ENCODE data around the gene INTS11. TPM values are rescaled to one million over a fixed set of nuclear protein-coding genes. Genes with fewer than 3 reads are reported as not detected.

The INTS11 gene
- total and polyA plus RNA-seq, 4 donors = 26.3 to 40.5 (median 34.5) TPM

DNA sequence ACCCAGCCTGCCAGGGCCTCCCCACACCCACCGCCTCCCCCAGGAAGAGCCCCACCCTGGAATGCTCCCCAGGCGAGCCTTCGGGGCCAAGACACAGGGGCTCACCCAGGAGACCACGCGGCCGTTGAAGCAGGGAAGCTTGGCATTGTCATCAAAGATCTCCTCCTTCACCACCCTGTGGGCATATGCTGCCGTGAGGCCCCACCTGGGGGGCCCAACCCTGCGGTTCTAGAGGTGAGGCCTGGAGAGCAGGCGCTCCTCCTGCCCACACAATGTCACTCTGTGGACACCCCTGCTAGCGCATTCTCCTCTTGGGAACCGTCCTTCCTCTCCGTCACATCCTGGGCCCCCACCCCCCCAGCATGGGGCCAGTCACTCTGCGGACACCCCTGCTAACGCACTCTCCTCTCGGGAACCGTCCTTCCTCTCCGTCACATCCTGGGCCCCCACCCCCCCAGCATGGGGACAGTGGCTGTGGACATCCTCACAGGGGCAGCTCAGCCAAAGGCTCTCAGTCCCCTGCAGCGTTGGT, 18.2 kb upstream of the INTS11 start:
- no peaks in the 10 kb centered on the region for H3K9me3 ChIP-seq (ENCODE audit: control insufficient read depth in 4 of 4, low read length in 3 of 4)
- H3K4me1 ChIP-seq (ENCODE audit: control insufficient read depth in 4 of 4, insufficient read depth in 4 of 4, low read length in 3 of 4) = peaks cover 31 to 47% (median 45%) of the 10 kb centered on the region in 4 donors
- no peak for DNase-seq (ENCODE audit: low spot score)
- H3K9ac ChIP-seq (ENCODE audit: low read depth in 1 of 2, low read length in 2 of 2) = no peak overlapping the region
- WGBS = 91% methylated on average over 18 of the region's 18 CpGs
- no peaks in the 10 kb centered on the region for H3K27me3 ChIP-seq (ENCODE audit: control insufficient read depth in 4 of 4, insufficient read depth in 4 of 4, low read length in 3 of 4)
- peaks cover 0 to 31% (median 11%) of the 10 kb centered on the region in 4 donors for H3K36me3 ChIP-seq (ENCODE audit: control insufficient read depth in 4 of 4, insufficient read depth in 3 of 4, low read depth in 1 of 4, low read length in 3 of 4)
- H3K27ac ChIP-seq (ENCODE audit: low read depth in 1 of 2, low read length in 2 of 2) = no peak overlapping the region
- TF ChIP-seq, protein P1, sequence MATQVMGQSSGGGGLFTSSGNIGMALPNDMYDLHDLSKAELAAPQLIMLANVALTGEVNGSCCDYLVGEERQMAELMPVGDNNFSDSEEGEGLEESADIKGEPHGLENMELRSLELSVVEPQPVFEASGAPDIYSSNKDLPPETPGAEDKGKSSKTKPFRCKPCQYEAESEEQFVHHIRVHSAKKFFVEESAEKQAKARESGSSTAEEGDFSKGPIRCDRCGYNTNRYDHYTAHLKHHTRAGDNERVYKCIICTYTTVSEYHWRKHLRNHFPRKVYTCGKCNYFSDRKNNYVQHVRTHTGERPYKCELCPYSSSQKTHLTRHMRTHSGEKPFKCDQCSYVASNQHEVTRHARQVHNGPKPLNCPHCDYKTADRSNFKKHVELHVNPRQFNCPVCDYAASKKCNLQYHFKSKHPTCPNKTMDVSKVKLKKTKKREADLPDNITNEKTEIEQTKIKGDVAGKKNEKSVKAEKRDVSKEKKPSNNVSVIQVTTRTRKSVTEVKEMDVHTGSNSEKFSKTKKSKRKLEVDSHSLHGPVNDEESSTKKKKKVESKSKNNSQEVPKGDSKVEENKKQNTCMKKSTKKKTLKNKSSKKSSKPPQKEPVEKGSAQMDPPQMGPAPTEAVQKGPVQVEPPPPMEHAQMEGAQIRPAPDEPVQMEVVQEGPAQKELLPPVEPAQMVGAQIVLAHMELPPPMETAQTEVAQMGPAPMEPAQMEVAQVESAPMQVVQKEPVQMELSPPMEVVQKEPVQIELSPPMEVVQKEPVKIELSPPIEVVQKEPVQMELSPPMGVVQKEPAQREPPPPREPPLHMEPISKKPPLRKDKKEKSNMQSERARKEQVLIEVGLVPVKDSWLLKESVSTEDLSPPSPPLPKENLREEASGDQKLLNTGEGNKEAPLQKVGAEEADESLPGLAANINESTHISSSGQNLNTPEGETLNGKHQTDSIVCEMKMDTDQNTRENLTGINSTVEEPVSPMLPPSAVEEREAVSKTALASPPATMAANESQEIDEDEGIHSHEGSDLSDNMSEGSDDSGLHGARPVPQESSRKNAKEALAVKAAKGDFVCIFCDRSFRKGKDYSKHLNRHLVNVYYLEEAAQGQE (IDR thresholded peaks at IDR 0.05) = no peak
- TF ChIP-seq, protein P2, sequence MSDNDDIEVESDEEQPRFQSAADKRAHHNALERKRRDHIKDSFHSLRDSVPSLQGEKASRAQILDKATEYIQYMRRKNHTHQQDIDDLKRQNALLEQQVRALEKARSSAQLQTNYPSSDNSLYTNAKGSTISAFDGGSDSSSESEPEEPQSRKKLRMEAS (IDR thresholded peaks at IDR 0.05) = no peak
- TF ChIP-seq SP1 (IDR thresholded peaks at IDR 0.05) = no peak
- no peak for TF ChIP-seq HNF4G (IDR thresholded peaks at IDR 0.05)
- TF ChIP-seq, protein P3, sequence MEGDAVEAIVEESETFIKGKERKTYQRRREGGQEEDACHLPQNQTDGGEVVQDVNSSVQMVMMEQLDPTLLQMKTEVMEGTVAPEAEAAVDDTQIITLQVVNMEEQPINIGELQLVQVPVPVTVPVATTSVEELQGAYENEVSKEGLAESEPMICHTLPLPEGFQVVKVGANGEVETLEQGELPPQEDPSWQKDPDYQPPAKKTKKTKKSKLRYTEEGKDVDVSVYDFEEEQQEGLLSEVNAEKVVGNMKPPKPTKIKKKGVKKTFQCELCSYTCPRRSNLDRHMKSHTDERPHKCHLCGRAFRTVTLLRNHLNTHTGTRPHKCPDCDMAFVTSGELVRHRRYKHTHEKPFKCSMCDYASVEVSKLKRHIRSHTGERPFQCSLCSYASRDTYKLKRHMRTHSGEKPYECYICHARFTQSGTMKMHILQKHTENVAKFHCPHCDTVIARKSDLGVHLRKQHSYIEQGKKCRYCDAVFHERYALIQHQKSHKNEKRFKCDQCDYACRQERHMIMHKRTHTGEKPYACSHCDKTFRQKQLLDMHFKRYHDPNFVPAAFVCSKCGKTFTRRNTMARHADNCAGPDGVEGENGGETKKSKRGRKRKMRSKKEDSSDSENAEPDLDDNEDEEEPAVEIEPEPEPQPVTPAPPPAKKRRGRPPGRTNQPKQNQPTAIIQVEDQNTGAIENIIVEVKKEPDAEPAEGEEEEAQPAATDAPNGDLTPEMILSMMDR (IDR thresholded peaks at IDR 0.05; ENCODE audit: low read depth, low read length, missing input control) = no peak
- no peak for TF ChIP-seq GABPA (IDR thresholded peaks at IDR 0.05 in 1 of 2, conservative IDR thresholded peaks at IDR 0.05 in 1 of 2)
- TF ChIP-seq, protein P4, sequence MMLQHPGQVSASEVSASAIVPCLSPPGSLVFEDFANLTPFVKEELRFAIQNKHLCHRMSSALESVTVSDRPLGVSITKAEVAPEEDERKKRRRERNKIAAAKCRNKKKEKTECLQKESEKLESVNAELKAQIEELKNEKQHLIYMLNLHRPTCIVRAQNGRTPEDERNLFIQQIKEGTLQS (IDR thresholded peaks at IDR 0.05) = no peak
- TF ChIP-seq EGR1 (IDR thresholded peaks at IDR 0.05; ENCODE audit: low read depth in 2 of 2) = no peak
- TF ChIP-seq HNF4A (conservative IDR thresholded peaks at IDR 0.05) = no peak
- no peak for TF ChIP-seq TAF1 (conservative IDR thresholded peaks at IDR 0.05)
- no peak for TF ChIP-seq FOXA1 (IDR thresholded peaks at IDR 0.05)
- no peak for TF ChIP-seq NR2F2 (IDR thresholded peaks at IDR 0.05)
- no peak overlapping the region for H3K4me3 ChIP-seq (ENCODE audit: low read depth in 1 of 3, low read length in 3 of 3)

DNA sequence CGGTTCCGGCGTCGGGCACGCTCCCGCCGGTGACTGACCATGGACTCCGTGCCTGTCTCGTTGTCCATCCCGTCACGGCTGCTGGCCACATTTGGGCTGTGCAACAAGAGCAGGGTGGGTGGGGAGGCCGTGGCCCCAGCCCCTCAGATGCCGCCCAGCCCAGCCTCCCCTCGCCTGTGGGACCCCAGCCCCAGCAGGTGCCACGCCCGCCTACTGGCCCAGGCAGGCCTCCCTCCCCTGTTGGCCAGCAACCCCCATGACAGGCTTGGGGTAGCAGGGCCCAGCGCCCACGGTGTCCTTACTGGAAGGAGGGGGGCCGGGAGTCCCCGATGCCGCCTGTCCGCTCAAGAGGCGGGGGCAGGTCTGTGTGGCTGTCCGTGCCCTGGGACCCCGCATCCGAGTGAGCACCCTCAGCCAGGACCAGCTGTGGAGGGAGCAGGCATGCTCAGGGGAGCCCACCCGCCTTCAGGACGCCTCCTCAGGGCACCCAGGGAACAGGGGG, 17.7 kb upstream of the INTS11 start:
- 97% methylated on average over 28 of the region's 28 CpGs for WGBS
- peaks cover 28 to 42% (median 40%) of the 10 kb centered on the region in 4 donors for H3K4me1 ChIP-seq (ENCODE audit: control insufficient read depth in 4 of 4, insufficient read depth in 4 of 4, low read length in 3 of 4)
- no peak for TF ChIP-seq YY1 (IDR thresholded peaks at IDR 0.05)
- TF ChIP-seq RXRA (IDR thresholded peaks at IDR 0.05) = no peak
- TF ChIP-seq, protein P2 (IDR thresholded peaks at IDR 0.05) = no peak
- no peak for TF ChIP-seq EGR1 (IDR thresholded peaks at IDR 0.05; ENCODE audit: low read depth in 2 of 2)
- TF ChIP-seq, protein P5, sequence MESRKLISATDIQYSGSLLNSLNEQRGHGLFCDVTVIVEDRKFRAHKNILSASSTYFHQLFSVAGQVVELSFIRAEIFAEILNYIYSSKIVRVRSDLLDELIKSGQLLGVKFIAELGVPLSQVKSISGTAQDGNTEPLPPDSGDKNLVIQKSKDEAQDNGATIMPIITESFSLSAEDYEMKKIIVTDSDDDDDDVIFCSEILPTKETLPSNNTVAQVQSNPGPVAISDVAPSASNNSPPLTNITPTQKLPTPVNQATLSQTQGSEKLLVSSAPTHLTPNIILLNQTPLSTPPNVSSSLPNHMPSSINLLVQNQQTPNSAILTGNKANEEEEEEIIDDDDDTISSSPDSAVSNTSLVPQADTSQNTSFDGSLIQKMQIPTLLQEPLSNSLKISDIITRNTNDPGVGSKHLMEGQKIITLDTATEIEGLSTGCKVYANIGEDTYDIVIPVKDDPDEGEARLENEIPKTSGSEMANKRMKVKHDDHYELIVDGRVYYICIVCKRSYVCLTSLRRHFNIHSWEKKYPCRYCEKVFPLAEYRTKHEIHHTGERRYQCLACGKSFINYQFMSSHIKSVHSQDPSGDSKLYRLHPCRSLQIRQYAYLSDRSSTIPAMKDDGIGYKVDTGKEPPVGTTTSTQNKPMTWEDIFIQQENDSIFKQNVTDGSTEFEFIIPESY (IDR thresholded peaks at IDR 0.05) = no peak
- TF ChIP-seq, protein P3 (IDR thresholded peaks at IDR 0.05; ENCODE audit: low read depth, low read length, missing input control) = no peak
- TF ChIP-seq NR2F2 (IDR thresholded peaks at IDR 0.05) = no peak
- TF ChIP-seq HNF4G (IDR thresholded peaks at IDR 0.05) = no peak
- H3K4me3 ChIP-seq (ENCODE audit: low read depth in 1 of 3, low read length in 3 of 3) = no peak overlapping the region
- no peaks in the 10 kb centered on the region for H3K27me3 ChIP-seq (ENCODE audit: control insufficient read depth in 4 of 4, insufficient read depth in 4 of 4, low read length in 3 of 4)
- no peak for DNase-seq (ENCODE audit: low spot score)
- no peak overlapping the region for H3K27ac ChIP-seq (ENCODE audit: low read depth in 1 of 2, low read length in 2 of 2)
- no peaks in the 10 kb centered on the region for H3K9me3 ChIP-seq (ENCODE audit: control insufficient read depth in 4 of 4, low read length in 3 of 4)
- no peak overlapping the region for H3K9ac ChIP-seq (ENCODE audit: low read depth in 1 of 2, low read length in 2 of 2)
- peaks cover 0 to 31% (median 11%) of the 10 kb centered on the region in 4 donors for H3K36me3 ChIP-seq (ENCODE audit: control insufficient read depth in 4 of 4, insufficient read depth in 3 of 4, low read depth in 1 of 4, low read length in 3 of 4)

Data from liver (tissue), 9 donors.